Lung microvascular endothelial cell (primary cell): ENCODE data around the gene RHBDD1. TPM values are rescaled to one million over a fixed set of nuclear protein-coding genes. Genes with fewer than 3 reads are reported as not detected.
"Not testable (repeated sequence)": the region's sequence is repeated elsewhere in the genome, so short reads cannot be mapped to it uniquely, and the experiment has no call there.

ENCODE experiments used
- DNase-seq, 2 donors: peaks; one replicate each; pipeline versions ENCODE4 v3.0.0 to v3.0.0-alpha.2; 2010; ENCODE audit warnings: low read depth in 2 of 2
- total RNA-seq: library from RNA; depleted of rRNA; stranded (reverse); fragments of >200 nt; gene quantifications from 2 replicates; pipeline ENCODE4 v1.2.1, GENCODE V29; 2014

Gene RHBDD1
- total RNA-seq, 1 donor from 2014 or later = 13.7 TPM

- peak in 1 of 2 donors; percentile 20 for DNase-seq
Measured at GRCh38 chr2:226799976-226800940, 35.6 kb upstream of the RHBDD1 start.

DNA sequence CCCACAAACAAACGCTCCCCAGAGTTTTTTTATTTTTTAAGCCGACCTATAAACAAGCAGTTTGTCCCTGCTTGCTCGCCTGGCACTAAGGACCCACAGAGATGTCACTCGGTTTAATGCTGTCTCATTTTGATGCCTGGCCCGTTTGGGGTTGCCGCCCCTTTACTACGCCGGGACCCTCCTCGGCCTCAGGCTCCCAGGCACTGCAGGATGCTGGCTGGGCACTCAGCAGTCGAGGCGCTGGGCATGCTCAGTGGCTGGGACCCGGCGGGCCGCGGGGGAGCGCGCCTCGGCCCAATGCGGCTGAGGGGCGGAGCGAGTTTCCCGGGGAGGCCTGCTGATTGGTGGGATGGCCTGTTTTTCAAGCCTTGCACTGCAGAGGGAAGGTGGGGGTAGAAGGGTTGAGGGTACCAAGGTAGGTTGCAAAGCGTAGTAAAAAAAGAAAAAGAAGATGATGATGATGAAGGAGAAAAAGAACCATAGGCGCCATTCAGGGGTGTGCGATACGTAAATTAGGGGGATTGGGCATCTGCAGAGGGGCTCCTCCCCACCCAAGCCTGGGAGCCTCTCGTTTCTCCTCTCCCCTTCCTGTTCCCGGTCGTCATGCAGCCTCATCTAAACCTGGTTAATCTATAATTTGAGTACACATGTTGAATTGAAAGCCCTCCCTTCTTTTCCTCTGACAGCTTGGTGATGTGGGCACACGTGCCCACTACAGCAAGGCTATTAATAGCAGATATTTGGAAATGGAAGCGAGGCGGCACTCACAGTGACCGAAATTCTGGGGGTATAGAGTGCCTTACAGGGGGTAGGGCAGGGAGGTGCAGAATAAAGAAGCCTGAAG lies 34.7 kb upstream of the RHBDD1 start:
- DNase-seq = peak; percentile 57 to 67

GRCh38 chr2:226802573-226802972 lies 33.3 kb upstream of the RHBDD1 start:
- peak; percentile 80 to 84 for DNase-seq

GRCh38 chr2:226803410-226803809 lies 32.4 kb upstream of the RHBDD1 start:
- DNase-seq = no peak

GRCh38 chr2:226813148-226813701 lies 22.6 kb upstream of the RHBDD1 start:
- DNase-seq = no peak

DNA sequence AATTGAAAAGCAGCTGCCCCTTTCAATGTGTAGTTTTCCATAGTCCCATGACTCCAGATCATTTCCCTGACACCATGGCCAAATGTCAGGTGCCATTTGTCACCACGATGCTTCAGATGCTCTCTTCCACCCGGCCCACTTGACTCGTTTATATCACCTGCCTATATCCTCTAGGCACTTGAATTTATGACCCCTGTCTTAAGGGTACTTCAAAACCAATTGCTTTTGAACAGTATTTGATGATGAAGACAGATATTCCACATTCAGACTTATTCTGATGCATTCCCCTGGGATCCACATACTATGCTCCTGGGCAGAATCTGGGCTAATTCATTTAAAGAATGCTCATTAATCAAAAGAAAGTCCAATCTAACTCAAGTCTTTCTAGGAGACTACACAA lies 16.9 kb upstream of the RHBDD1 start:
- no peak for DNase-seq

- DNase-seq = no peak
Measured at GRCh38 chr2:226825056-226825455, 10.8 kb upstream of the RHBDD1 start.

DNA sequence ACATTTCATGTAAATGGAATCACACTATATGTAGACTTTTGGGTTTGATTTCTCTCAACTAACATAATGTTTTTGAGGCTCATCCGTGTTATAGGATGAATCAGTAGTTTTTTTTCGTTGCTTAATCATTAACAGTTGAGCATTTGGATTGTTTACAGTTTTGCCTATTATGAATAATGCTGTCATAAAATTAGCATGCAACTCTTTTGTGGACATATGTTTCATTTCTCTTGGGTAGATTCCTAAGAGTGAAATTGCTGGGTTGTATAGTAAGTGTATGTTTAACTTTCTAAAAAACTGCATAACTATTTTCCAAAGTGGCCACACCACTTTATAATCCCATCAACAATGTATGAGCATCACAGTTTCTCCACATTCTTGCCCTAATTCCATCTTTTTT lies 7.7 kb upstream of the RHBDD1 start:
- DNase-seq = no peak

DNA sequence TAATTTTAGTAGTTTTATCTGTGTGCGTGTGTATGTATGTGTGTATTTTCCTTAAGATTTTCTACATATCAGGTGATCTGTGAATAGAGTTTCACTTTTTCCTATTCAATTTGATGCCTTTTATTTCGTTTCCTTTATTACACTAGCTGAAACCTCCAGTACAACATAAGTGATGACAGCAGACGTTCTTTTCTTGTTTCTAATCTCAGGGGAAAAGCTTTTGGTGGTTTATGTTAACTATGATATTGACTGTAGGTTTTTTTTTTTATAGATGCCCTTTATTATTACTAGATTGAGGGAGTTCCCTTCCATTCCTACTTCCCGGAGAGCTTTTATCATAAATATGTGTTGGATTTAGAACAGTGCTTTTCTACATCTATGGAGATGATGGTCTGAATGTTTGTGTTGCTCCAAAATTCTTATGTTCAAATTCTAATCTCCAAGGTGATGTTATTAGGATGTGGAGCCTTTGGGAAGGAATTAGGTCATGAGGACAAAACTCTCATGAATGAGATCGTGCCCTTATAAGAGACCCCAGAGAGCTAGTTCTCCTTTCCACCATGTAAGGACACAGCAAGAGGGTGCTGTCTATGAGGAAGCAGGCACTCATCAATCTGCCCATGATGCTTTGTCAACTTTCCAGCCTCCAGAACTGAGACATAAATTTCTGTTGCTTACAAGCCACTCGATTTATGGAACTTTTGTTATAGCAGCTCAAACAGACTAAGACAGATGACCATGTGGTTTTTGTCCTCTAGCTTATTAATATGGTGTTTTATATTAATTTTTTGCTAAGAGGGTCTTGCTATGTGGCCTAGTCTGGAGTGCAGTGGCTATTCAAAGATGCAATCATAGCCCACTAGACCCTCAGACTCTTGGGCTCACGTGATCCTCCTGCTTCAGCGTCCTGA lies 5.9 kb upstream of the RHBDD1 start:
- no peak for DNase-seq

DNA sequence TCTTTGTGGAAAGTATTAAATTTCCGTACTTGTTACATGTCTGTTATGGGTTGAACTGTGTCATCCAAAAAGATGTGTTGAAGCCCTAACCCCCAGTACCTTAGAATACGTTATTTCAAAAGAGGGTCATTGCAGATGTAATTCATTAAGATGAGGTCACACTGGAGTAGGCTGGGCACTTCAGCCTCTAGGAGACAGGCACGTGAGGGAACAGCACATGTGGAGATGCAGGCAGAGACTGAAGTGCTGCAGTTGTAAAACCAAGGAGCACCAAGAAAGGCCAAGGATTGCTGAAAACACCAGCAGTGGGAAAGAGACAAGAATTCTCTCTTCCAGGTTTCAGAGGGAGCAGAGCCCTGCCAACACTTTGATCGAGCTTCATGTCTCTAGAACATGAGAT lies 4.6 kb upstream of the RHBDD1 start:
- DNase-seq = no peak

DNA sequence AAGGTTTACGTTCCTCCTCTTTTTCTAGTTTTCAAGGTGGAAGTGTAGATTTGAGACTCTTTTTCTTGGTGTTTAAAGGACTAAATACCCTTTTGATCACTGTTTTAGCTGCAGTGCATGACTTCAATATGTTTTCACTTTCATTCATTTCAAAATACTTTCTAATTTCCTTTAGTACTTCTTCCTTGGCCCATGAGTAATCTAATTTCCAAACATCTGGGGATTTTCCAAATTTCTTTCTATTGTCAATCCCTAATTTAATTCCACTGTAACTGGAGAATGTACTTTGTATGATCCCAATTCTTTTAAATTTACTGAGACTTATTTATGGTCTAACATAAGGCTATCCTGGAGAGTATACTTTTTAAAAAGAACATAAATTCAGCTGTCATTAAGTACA lies 3.8 kb upstream of the RHBDD1 start:
- no peak for DNase-seq

- DNase-seq = not testable (repeated sequence)
Measured at GRCh38 chr2:226834880-226835279, 974 bp upstream of the RHBDD1 start.

DNA sequence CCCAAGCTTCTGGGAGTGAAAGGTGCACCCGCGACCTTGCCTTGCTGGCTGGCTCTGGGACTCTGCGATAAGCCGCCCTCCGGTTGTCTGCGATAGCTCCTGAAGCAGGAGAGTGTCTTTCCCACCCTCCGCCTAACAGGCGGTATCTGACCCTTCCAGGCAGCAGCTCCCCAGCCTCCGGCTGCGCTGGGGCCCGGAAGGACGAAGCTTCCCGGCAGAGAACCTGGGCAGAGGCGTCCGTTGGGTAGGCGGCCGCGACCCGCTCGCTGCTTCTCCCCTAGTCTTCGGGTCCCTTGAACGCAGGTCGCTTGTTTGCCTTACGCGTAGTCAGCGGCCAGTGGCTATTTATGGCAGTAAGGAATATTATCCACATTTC lies 446 bp upstream of the RHBDD1 start:
- DNase-seq = no peak

DNA sequence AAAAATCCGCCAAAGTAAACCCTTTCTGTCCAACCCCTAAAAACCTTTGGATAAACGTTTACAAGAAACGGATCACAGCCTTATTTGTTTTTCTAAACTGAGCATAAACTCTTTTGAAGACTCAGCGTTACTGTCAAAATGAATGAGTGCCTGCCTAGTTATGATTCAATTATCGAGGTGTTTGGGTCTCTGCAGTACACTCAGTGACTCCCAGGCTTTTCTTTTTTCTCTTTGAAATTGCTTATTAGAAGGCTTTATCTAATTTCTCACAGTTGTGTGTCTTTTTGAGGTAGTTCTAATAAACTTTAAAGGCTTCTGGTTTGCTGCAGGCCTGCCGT lies 663 bp downstream of the RHBDD1 start:
- no peak for DNase-seq

DNA sequence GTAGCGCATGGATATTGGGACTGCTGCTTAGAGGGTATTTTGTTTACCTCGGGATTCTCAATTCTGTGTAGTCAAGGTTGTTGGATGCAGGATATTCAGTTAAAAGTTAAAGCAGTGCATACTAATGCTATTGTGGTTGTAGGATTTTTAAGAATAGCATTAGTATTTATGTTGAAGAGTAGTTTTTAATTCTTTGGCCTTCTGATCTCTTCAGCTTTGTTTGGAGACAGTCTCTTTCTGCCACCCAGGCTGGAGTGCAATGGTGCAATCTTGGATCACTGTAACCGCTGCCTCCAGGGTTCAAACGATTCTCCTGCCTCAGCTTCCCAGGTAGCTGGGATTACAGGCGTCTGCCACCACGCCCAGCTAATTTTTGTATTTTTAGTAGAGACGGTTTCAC lies 1.5 kb downstream of the RHBDD1 start:
- DNase-seq = no peak

DNA sequence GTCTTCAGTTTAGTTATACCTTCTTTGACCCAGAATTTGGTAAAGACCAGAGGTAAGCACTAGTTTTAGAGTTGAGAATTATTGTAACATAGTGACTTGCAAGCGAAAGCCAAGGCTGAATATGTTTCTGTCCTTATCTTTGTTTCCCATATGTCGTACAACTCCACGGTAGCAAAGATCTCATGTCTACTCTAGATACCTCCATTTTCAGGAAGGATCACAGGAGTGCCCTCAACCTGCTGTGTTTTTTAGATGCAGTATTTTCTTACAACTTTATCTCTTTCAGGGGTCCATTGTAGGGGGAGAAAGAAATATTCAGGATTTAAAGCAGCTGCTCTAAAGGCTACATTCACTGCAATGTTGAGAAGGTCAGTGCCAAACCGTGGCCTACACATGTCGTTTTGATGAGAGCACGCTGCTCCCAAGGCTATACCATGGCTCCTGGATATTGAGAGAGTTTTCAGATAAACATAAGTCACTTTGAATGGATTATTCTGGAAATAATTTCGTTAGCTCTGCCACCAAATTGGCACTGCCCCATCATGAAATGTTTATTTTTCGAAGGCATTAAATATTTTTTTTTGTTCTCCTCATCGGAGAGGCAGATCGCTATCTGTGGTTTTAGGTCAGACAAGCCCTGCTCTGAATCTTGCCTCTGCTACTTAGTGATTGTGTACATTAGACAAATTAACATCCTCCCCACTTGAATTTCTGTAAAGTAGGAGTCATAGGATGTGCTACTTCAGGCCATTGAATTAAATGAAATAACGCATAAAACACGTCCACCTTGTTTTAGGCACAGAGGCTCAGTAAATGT lies 2.1 kb downstream of the RHBDD1 start:
- no peak for DNase-seq

DNA sequence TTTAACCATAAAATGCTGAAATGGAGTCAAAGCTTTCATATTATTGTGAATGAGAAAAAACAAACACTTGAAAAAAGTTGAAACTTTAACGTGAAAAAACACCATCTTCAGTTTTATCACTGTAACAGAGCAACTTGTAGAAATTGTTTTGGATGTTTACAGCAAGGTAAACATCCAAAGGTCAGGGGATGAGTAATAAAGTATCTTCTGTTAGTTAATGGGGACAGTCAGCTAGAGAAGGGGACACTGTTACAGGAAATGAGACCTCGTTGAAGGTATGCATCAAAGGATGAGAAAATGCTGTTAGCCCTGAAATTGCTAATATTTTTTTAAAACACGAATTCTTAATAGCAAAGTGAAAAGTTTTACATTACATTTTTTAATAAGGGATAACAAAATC lies 2.9 kb downstream of the RHBDD1 start:
- no peak for DNase-seq

DNA sequence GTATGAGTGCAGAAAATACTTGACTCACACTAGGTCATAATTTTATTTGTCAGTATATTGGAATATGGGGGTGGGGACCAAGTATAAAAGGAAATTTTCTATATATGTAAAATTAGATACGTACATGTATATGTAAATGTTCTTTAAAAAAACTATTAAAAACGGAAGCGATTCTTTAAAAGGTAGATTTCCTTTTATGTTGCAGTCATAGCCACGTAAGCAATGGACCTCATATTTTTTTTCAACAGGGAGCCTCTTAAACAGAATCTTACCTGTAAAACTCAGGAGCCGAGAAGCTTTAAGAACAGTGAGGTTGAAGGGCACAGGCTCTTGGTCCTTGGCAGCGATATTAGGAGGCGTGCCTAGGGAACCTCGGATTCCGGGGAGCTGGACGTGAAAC lies 3.3 kb downstream of the RHBDD1 start:
- DNase-seq = no peak

DNA sequence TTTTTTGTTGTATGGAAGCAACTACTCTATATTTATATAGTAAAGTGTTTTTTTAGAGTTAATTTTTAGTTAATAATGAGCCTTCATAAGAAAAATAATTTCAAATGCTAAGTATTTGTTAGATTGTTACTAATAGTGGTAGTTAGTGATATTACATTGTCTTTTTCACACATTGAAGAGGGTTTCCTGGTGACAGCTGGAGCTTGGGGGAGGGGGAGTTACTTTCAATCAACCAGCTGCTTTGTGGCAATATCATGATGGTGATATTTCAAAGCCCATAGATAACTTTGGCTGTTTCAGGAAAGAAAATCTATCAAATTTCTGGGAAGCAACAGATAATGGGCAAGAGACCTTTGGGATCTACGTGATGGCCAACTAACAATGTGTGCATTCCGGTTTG lies 4.1 kb downstream of the RHBDD1 start:
- DNase-seq = no peak

DNA sequence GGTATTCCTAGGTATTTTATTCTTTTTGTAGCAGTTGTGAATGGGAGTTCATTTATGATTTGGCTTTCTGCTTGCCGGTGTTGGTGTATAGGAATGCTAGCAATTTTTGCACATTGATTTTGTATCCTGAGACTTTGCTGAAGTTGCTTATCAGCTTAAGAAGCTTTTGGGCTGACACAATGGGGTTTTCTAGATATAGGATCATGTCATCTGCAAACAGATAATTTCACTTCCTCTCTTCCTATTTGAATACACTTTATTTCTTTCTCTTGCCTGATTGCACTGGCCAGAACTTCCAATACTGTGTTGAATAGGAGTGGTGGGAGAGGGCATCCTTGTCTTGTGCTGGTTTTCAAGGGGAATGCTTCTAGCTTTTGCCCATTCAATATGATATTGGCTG lies 7.1 kb downstream of the RHBDD1 start:
- DNase-seq = not testable (repeated sequence)
